Gastroesophageal sphincter (tissue), 4 donors: ENCODE data around the gene NELFA. TPM values are rescaled to one million over a fixed set of nuclear protein-coding genes. Genes with fewer than 3 reads are reported as not detected.

Experiments used
- ATAC-seq: fragments of 150-250 bp; one replicate; pipeline ENCODE4 v1.9.1; 2016; ENCODE audit warnings: mild to moderate bottlenecking, moderate library complexity
- H3K27ac ChIP-seq, 4 donors: fragments of 200-600 bp; sonication (generic) in 3 of 4; 1 replicate in 3 of 4; 2 replicates in 1 of 4; pipeline ENCODE4 v1.5.1; 2016 to 2019
- H3K27me3 ChIP-seq: fragments of 200-600 bp; sonication (generic); one replicate; pipeline ENCODE4 v1.5.1; 2019
- H3K36me3 ChIP-seq, 2 donors: fragments of 200-600 bp; sonication (generic); one replicate each; pipeline ENCODE4 v1.5.1; 2019; ENCODE audit warnings: control low read depth in 1 of 2
- H3K4me1 ChIP-seq, 3 donors: fragments of 200-600 bp; sonication (generic); 1 replicate in 2 of 3; 2 replicates in 1 of 3; pipeline ENCODE4 v1.5.1; 2016 to 2019; ENCODE audit warnings: control low read depth in 2 of 3
- H3K4me3 ChIP-seq, 2 donors: fragments of 200-600 bp; sonication (generic); one replicate each; pipeline ENCODE4 v1.5.1; 2019; ENCODE audit warnings: mild to moderate bottlenecking in 1 of 2, moderate library complexity in 1 of 2
- H3K9me3 ChIP-seq, 3 donors: fragments of 200-600 bp; sonication (generic); one replicate each; pipeline ENCODE4 v1.5.1; 2017 to 2019; ENCODE audit warnings: control low read depth in 2 of 3
- EP300 ChIP-seq: sonication (generic); formaldehyde crosslinking; IDR thresholded peaks from one replicate; pipeline ENCODE4 v1.6.1; 2017; ENCODE audit warnings: antibody characterized with exemption, mild to moderate bottlenecking
- POLR2A ChIP-seq, 2 donors: fragments of 450-650 bp; IDR thresholded peaks; one replicate each; pipeline ENCODE4 v1.6.1; 2017; ENCODE audit warnings: antibody characterized with exemption in 2 of 2, mild to moderate bottlenecking in 2 of 2, moderate library complexity in 1 of 2
- POLR2AphosphoS5 ChIP-seq: sonication (generic); formaldehyde crosslinking; IDR thresholded peaks from one replicate; pipeline ENCODE4 v1.6.1; 2017; ENCODE audit warnings: antibody characterized with exemption
- WGBS, 2 donors: methylation state at CpG; one replicate each; pipeline ENCODE4 v1.1.5; 2018; ENCODE audit warnings: low coverage in 1 of 2; 5-methylcytosine and 5-hydroxymethylcytosine counted together
- total RNA-seq, 4 donors: library from RNA; depleted of rRNA; stranded (reverse); fragments of >200 nt; gene quantifications; one replicate each; pipeline ENCODE4 v1.1.0, GENCODE V29; 2016
- TF ChIP-seq, protein P1 (sequence below), 4 experiments: fragments of 200-600 bp in 2 of 4; fragments of 450-650 bp in 2 of 4; sonication (generic) in 1 of 4; IDR thresholded peaks; one replicate each; pipeline ENCODE4 v1.5.1; 2017 to 2019; ENCODE audit warnings: antibody characterized with exemption in 4 of 4, mild to moderate bottlenecking in 2 of 4, moderate library complexity in 2 of 4

NELFA gene
- total RNA-seq, 4 donors from 2014 or later, result 14.5 to 19.4 (median 17.5) TPM

GRCh38 chr4:2046031-2046961 is 37.5 kb upstream of the NELFA start:
- H3K36me3 ChIP-seq, result no peaks in the 10 kb centered on the region
- peaks cover 0 to 17% (median 10%) of the 10 kb centered on the region in 3 donors for H3K4me1 ChIP-seq
- peaks cover 87% of the 10 kb centered on the region for H3K27me3 ChIP-seq
- ATAC-seq, result no peak
- WGBS, 2 donors, result 78 to 80% methylated on average over 1 to 10 of the region's 28 CpGs
- TF ChIP-seq, protein P1, sequence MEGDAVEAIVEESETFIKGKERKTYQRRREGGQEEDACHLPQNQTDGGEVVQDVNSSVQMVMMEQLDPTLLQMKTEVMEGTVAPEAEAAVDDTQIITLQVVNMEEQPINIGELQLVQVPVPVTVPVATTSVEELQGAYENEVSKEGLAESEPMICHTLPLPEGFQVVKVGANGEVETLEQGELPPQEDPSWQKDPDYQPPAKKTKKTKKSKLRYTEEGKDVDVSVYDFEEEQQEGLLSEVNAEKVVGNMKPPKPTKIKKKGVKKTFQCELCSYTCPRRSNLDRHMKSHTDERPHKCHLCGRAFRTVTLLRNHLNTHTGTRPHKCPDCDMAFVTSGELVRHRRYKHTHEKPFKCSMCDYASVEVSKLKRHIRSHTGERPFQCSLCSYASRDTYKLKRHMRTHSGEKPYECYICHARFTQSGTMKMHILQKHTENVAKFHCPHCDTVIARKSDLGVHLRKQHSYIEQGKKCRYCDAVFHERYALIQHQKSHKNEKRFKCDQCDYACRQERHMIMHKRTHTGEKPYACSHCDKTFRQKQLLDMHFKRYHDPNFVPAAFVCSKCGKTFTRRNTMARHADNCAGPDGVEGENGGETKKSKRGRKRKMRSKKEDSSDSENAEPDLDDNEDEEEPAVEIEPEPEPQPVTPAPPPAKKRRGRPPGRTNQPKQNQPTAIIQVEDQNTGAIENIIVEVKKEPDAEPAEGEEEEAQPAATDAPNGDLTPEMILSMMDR (IDR thresholded peaks at IDR 0.05), result no peak
- TF ChIP-seq EP300 (no peak), POLR2A (IDR thresholded peaks at IDR 0.05) (no peak), POLR2AphosphoS5 (no peak)
- H3K27ac ChIP-seq, result no peak overlapping the region
- peaks cover 0 to 5% (median 0%) of the 10 kb centered on the region in 3 donors for H3K9me3 ChIP-seq
- no peak overlapping the region for H3K4me3 ChIP-seq

DNA sequence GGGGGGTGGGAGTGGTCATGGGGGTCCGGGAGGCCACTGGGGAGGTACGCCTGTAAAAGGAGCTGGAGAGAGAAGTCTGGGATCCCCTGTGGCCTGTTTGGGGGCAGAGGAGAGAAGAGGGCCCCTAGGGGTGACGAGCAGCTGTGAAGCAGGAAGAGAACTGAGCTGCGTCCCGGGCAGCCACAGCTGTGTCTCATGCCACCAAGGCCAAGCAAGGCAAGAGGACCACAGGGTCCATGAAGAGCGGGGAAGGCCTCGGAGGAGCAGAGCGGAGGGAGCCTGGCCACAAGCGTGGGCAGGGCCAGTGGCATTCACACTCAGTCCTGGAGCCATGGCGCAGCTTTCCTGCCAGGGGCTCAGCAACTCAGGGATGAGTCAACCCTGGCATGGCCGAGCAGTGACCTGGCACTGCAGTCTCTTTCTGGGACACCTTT is 36.8 kb upstream of the NELFA start:
- no peak for TF ChIP-seq POLR2A (IDR thresholded peaks at IDR 0.05)
- TF ChIP-seq, protein P1 (IDR thresholded peaks at IDR 0.05), result no peak
- TF ChIP-seq POLR2AphosphoS5, result no peak
- TF ChIP-seq EP300, result no peak
- H3K27me3 ChIP-seq, result peaks cover 87% of the 10 kb centered on the region
- peaks cover 0 to 24% (median 17%) of the 10 kb centered on the region in 3 donors for H3K4me1 ChIP-seq
- 61 to 83% methylated on average over 1 to 6 of the region's 11 CpGs for WGBS, 2 donors
- no peak overlapping the region for H3K27ac ChIP-seq
- H3K9me3 ChIP-seq, result peaks cover 0 to 5% (median 0%) of the 10 kb centered on the region in 3 donors
- H3K4me3 ChIP-seq, result no peak overlapping the region
- no peak for ATAC-seq
- H3K36me3 ChIP-seq, result no peaks in the 10 kb centered on the region

DNA sequence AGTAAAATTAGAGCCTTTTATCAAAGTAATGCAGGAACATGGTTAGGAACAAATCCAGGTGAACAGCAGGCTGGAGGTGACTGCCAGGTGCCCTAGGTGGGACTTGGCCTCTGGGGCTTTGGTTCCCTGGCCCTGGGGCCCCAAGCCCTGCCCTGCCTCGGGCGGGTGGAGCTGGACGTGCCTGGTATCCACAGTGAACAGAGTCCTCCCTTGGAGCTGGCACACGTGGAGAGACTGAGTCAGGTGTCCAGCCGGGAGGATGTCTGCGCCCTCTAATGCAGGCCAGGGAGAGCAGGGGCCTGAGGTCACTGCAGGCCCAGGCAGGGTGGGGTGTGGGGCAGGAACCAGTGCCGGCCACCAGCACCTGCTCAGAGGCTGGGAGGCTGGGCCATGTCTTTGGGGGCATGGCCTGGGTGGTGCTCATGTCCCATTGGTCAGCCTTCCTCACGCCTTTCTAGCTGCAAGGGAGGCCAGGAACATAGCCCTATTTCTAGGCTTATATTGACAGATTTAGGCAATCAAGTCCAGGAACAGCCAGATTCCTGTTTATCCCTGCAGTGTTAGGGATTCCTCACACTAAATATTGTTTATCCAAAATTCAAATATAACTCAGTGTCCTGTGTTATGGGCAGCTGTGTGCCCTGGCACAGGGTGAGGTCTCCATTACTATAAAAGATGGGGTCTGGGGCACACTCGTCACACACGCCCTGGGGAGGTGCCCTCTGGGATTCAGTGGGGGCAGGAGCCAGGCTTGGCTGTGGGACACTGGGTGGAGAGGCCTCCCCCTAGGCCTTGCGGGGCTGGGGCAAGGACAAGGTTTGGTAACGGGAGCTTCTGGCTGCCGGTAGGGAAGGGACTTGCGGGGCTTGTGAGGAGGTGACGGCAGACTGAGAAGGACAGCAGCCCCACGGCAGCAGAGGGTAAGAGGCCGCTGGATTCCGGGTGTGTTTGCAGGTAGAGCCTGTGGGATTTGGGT is 36.1 kb upstream of the NELFA start:
- Histone ChIP-seq H3K4me1 (peaks cover 0 to 29% (median 21%) of the 10 kb centered on the region in 3 donors), H3K27ac (no peak overlapping the region), H3K4me3 (no peak overlapping the region), H3K36me3 (no peaks in the 10 kb centered on the region), H3K27me3 (peaks cover 94% of the 10 kb centered on the region), H3K9me3 (peaks cover 0 to 5% (median 0%) of the 10 kb centered on the region in 3 donors)
- 74% methylated on average over 4 of the region's 18 CpGs; no CpG with 5 or more reads in 1 of the 2 donors for WGBS, 2 donors
- no peak for ATAC-seq
- TF ChIP-seq, protein P1 (IDR thresholded peaks at IDR 0.05), result no peak
- TF ChIP-seq EP300, result no peak
- TF ChIP-seq POLR2AphosphoS5, result no peak
- no peak for TF ChIP-seq POLR2A (IDR thresholded peaks at IDR 0.05)

GRCh38 chr4:2044119-2044485 is 35.3 kb upstream of the NELFA start:
- no CpG with 5 or more reads among the region's 6 CpGs for WGBS, 2 donors
- peaks cover 98% of the 10 kb centered on the region for H3K27me3 ChIP-seq
- no peak for ATAC-seq

More at GRCh38 chr4:2044119-2044485, 35.3 kb upstream of the NELFA start:
- Histone ChIP-seq H3K4me1 (peaks cover 0 to 29% (median 21%) of the 10 kb centered on the region in 3 donors), H3K36me3 (no peaks in the 10 kb centered on the region), H3K4me3 (no peak overlapping the region), H3K27ac (no peak overlapping the region), H3K9me3 (peaks cover 0 to 5% (median 0%) of the 10 kb centered on the region in 3 donors)
- TF ChIP-seq, protein P1 (IDR thresholded peaks at IDR 0.05), result no peak
- TF ChIP-seq EP300 (no peak), POLR2AphosphoS5 (no peak), POLR2A (IDR thresholded peaks at IDR 0.05) (no peak)
